WERI-Rb-1 (cell line): Measurements from ENCODE around the gene TUBA1A.
"Not testable (repeated sequence)": the region's sequence is repeated elsewhere in the genome, so short reads cannot be mapped to it uniquely, and the experiment has no call there.

Source experiments
- DNase-seq: peaks from one replicate; pipeline ENCODE4 v3.0.0-alpha.2; 2020
- H3K27ac ChIP-seq: fragments of 250-450 bp; sonication (Bioruptor Pico); 2 replicates; pipeline ENCODE4 v1.5.1; 2020; ENCODE audit warnings: mild to moderate bottlenecking, moderate library complexity
- H3K27me3 ChIP-seq: fragments of 250-450 bp; sonication (Bioruptor Pico); 2 replicates; pipeline ENCODE4 v1.5.1; 2021; ENCODE audit warnings: mild to moderate bottlenecking, low read depth, moderate library complexity; ENCODE audit not compliant: insufficient read depth, severe bottlenecking
- H3K36me3 ChIP-seq: fragments of 250-450 bp; sonication (Bioruptor Pico); 2 replicates; pipeline ENCODE4 v1.5.1; 2020; ENCODE audit warnings: mild to moderate bottlenecking, moderate library complexity
- H3K4me3 ChIP-seq: 2 replicates; pipeline ENCODE4 v1.5.1; 2011; ENCODE audit warnings: low read depth, mild to moderate bottlenecking, control low read depth, low read length
- H3K9me3 ChIP-seq: fragments of 250-450 bp; sonication (Bioruptor Pico); 2 replicates; pipeline ENCODE4 v1.5.1; 2021; ENCODE audit warnings: mild to moderate bottlenecking, moderate library complexity; ENCODE audit not compliant: severe bottlenecking
- CTCF ChIP-seq: IDR thresholded peaks from 2 replicates; pipeline ENCODE4 v1.5.1; 2011; ENCODE audit warnings: low read depth, mild to moderate bottlenecking, control low read depth, inconsistent platforms, low read length

Gene TUBA1A

GRCh38 chr12:49174218-49174617 lies 14.7 kb downstream of the TUBA1A start:
- Histone ChIP-seq H3K9me3 (no peaks in the 10 kb centered on the region), H3K4me3 (no peak overlapping the region), H3K36me3 (no peaks in the 10 kb centered on the region), H3K27me3 (no peaks in the 10 kb centered on the region), H3K27ac (no peak overlapping the region)
- DNase-seq: no peak
- no peak for TF ChIP-seq CTCF

GRCh38 chr12:49170924-49171323 lies 18.0 kb downstream of the TUBA1A start:
- H3K36me3 ChIP-seq: no peaks in the 10 kb centered on the region

GRCh38 chr12:49165114-49165513 lies 23.8 kb downstream of the TUBA1A start:
- Histone ChIP-seq H3K36me3 (no peaks in the 10 kb centered on the region), H3K27ac (no peak overlapping the region), H3K9me3 (no peaks in the 10 kb centered on the region), H3K27me3 (no peaks in the 10 kb centered on the region), H3K4me3 (no peak overlapping the region)
- no peak for DNase-seq
- no peak for TF ChIP-seq CTCF

More at GRCh38 chr12:49170924-49171323, 18.0 kb downstream of the TUBA1A start:
- Histone ChIP-seq H3K27ac (no peak overlapping the region), H3K27me3 (no peaks in the 10 kb centered on the region), H3K9me3 (no peaks in the 10 kb centered on the region), H3K4me3 (no peak overlapping the region)
- DNase-seq: no peak
- no peak for TF ChIP-seq CTCF

GRCh38 chr12:49161901-49162300 lies 27.0 kb downstream of the TUBA1A start:
- not testable (repeated sequence) for H3K9me3 ChIP-seq, H3K27ac ChIP-seq, H3K4me3 ChIP-seq, H3K36me3 ChIP-seq, H3K27me3 ChIP-seq, DNase-seq

- no peaks in the 10 kb centered on the region for H3K36me3 ChIP-seq
- H3K27me3 ChIP-seq: no peaks in the 10 kb centered on the region
- H3K9me3 ChIP-seq: no peaks in the 10 kb centered on the region
- H3K4me3 ChIP-seq: no peak overlapping the region
- no peak for TF ChIP-seq CTCF
- DNase-seq: no peak
- no peak overlapping the region for H3K27ac ChIP-seq
Observed at GRCh38 chr12:49161092-49161795, 27.6 kb downstream of the TUBA1A start.

- Histone ChIP-seq H3K4me3 (no peak overlapping the region), H3K36me3 (no peaks in the 10 kb centered on the region), H3K27ac (no peak overlapping the region), H3K27me3 (no peaks in the 10 kb centered on the region), H3K9me3 (no peaks in the 10 kb centered on the region)
- DNase-seq: no peak
- TF ChIP-seq CTCF: no peak
Observed at GRCh38 chr12:49160399-49160798, 28.5 kb downstream of the TUBA1A start.
